Erythroblast (primary cell): ENCODE data around the gene NELL1.

Source experiments
- GATA1 ChIP-seq: IDR thresholded peaks from 2 replicates; pipeline ENCODE4 v1.6.1; 2011; ENCODE audit warnings: low read depth, mild to moderate bottlenecking, control low read depth, low read length, moderate library complexity
- POLR2A ChIP-seq: IDR thresholded peaks from 2 replicates; pipeline ENCODE4 v1.6.1; 2011; ENCODE audit warnings: mild to moderate bottlenecking, low read length

GRCh38 chr11:21105196-21105917, 436.0 kb downstream of the NELL1 start:
- no peak for TF ChIP-seq POLR2A
- TF ChIP-seq GATA1: no peak
